GM06990 (cell line): Measurements from ENCODE around the gene ERICH6.

Experiments used
- DNase-seq: peaks from one replicate; pipeline ENCODE4 v3.0.0-alpha.2; 2011; ENCODE audit not compliant: insufficient read length; ENCODE audit errors: extremely low read depth
- H3K27me3 ChIP-seq: replicated peaks from 2 replicates; pipeline ENCODE4 v1.6.0; 2011; ENCODE audit warnings: low read length; ENCODE audit not compliant: control insufficient read depth, insufficient read depth
- H3K36me3 ChIP-seq: 2 replicates; pipeline ENCODE4 v1.5.1; 2011; ENCODE audit warnings: low read length; ENCODE audit not compliant: control insufficient read depth, insufficient read depth
- H3K4me3 ChIP-seq: replicated peaks from 2 replicates; pipeline ENCODE4 v1.5.1; 2011; ENCODE audit warnings: low read depth, mild to moderate bottlenecking, control low read depth, low read length
- TF ChIP-seq, protein P1 (sequence below): IDR thresholded peaks from 2 replicates; pipeline ENCODE4 v1.5.1; 2011; ENCODE audit warnings: low read length, control low read depth, mild to moderate bottlenecking, inconsistent platforms; ENCODE audit not compliant: insufficient read depth, poor library complexity, severe bottlenecking

Gene ERICH6

DNA sequence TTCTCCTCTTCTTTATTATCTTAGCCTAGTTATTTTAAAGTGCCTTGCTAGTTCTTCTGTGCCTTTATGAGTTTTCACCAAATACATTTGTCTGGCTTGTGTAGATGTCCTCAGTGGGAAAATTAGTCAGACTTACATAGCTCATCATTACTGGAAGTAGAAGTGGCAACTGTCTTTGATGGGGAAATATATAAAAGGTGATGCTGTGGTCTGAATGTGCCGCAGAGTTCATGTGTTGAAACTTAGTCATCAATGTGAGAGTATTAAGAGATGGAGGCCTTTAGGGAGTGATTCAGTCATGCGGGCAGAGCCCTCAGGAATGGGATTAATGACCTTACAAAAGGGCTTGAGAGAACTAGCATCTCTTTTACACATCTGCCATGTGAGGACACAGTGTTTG lies 6.4 kb upstream of the ERICH6 start:
- TF ChIP-seq, protein P1, sequence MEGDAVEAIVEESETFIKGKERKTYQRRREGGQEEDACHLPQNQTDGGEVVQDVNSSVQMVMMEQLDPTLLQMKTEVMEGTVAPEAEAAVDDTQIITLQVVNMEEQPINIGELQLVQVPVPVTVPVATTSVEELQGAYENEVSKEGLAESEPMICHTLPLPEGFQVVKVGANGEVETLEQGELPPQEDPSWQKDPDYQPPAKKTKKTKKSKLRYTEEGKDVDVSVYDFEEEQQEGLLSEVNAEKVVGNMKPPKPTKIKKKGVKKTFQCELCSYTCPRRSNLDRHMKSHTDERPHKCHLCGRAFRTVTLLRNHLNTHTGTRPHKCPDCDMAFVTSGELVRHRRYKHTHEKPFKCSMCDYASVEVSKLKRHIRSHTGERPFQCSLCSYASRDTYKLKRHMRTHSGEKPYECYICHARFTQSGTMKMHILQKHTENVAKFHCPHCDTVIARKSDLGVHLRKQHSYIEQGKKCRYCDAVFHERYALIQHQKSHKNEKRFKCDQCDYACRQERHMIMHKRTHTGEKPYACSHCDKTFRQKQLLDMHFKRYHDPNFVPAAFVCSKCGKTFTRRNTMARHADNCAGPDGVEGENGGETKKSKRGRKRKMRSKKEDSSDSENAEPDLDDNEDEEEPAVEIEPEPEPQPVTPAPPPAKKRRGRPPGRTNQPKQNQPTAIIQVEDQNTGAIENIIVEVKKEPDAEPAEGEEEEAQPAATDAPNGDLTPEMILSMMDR = no peak
- no peaks in the 10 kb centered on the region for H3K36me3 ChIP-seq
- H3K4me3 ChIP-seq = no peak overlapping the region
- no peak for DNase-seq
- H3K27me3 ChIP-seq = no peaks in the 10 kb centered on the region

DNA sequence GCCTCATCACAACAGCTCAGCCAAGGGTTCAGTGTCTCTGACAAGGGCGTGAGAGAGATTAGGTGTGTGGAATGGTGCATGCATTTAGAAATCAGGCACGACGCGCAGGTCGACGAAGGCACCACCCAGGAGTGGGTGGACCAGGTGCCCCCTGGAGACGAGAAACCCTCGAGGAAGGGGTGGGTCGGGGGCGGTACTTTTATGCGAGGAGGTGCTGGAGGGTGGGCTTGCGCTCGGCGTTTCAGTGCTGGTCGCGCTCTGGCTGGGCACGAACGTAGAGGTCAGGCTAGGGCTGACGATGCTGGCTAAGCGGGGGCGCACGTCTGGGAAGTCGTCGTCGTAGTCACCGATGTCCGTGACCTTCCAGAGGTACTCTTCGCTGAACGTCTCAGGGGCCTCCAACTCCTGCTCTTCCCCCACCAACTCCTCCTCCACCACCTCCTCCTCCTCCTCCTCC lies 393 bp downstream of the ERICH6 start:
- DNase-seq = peak; percentile 56
- TF ChIP-seq, protein P1 = no peak

DNA sequence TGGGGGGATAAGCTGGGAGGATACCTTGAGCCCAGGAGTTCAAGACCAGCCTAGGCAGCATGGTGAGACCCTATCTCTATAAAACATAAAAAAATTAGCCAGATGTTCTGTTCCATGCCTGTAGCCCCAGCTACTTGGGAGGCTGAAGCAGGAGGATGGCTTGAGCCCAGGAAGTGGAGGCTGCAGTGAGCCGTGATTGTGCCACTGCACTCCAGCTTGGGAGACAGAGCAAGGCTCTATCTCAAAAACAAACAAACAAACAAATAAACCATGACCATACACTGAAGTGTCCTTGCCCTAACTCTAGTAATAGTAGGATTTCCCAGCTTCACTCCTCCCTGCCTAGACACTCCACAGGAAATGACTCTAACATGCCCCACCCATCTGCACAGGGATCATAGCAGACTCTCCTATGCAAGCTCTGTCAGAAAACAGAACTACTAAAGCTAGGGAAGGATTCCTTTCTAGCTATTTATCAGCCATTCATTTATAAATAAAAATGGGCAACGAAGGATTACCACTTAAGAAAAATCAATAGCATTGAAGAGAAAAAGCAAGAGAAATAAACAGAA lies 4.6 kb downstream of the ERICH6 start:
- Histone ChIP-seq H3K36me3 (no peaks in the 10 kb centered on the region), H3K4me3 (no peak overlapping the region), H3K27me3 (no peaks in the 10 kb centered on the region)
- TF ChIP-seq, protein P1 = no peak
- DNase-seq = no peak

More for the DNA sequence above, 393 bp downstream of the ERICH6 start:
- H3K36me3 ChIP-seq = no peaks in the 10 kb centered on the region
- no peaks in the 10 kb centered on the region for H3K27me3 ChIP-seq
- peak overlapping the region; percentile 71 for H3K4me3 ChIP-seq

DNA sequence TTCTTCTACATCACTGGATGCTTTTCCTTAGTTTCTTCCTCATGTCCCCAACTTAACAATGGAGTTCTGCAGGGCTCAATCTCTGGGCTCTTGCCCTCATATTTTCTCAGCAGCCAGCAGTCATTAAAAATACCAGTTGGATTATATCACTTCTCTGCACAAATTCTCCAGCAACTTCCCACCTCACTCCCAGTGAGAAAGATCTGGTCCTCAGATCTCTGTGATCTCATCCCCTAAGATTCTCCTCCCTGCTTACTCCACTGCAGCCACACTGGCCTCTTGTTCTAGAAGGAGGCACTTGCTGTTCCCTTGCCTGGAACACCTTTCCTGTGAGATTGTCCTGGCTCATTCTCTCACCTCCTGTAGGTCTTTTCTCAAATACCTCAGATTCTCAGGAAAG lies 6.1 kb downstream of the ERICH6 start:
- no peaks in the 10 kb centered on the region for H3K36me3 ChIP-seq
- H3K4me3 ChIP-seq = no peak overlapping the region
- no peaks in the 10 kb centered on the region for H3K27me3 ChIP-seq
- TF ChIP-seq, protein P1 = no peak
- no peak for DNase-seq

DNA sequence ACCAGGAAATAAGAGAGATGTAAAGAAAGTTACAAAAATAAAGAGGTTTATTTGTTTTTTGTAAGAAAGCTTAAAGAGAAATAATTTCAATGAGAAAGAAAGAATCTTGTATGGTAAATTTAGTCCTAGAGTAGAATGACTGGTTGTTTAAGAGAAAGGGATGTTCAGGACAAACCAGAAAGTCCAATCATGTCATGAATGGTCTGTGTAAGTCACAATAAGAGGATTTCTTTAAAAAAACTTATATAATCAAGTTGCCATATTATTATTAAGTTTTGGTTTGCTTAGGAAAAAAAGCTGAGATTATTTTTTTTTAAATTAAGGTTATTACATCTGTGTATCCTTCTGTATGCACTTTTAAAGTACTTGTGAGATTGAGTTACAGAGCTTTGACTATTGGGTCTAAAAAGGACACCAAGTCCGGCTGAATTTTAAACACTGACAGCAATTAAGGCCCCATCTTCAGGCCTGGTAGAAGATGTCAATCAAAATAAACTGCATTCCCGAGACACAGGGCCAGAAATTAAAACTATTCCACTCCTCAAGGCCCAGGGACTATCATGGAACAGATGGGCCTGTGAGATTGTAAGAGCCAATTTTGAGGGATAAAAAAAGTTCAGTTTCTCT lies 12.2 kb downstream of the ERICH6 start:
- Histone ChIP-seq H3K4me3 (no peak overlapping the region), H3K27me3 (no peaks in the 10 kb centered on the region), H3K36me3 (no peaks in the 10 kb centered on the region)
- no peak for DNase-seq
- TF ChIP-seq, protein P1 = no peak
